H1 (cell line): ENCODE results near the gene RARA. TPM values are rescaled to one million over a fixed set of nuclear protein-coding genes. Genes with fewer than 3 reads are reported as not detected.

Experiments
- CTCF ChIA-PET: fragments of 300-600 bp; sonication (Branson Sonifier 250); formaldehyde crosslinking; loops from one replicate; lab custom pipeline; 2021; ENCODE audit not compliant: partially characterized antibody; lab: Charles Lee
- POLR2A ChIA-PET: fragments of 300-600 bp; sonication (Branson Sonifier 250); formaldehyde crosslinking; loops from one replicate; lab custom pipeline; 2021; ENCODE audit warnings: inconsistent platforms; ENCODE audit not compliant: partially characterized antibody; lab: Charles Lee
- DNase-seq, 2 experiments: peaks; one replicate each; pipeline versions ENCODE4 v3.0.0 to v3.0.0-alpha.2; 2010 to 2022; ENCODE audit warnings: low spot score in 2 of 2, low read depth in 1 of 2, mixed read lengths in 1 of 2
- FAIRE-seq: peaks from 2 replicates; lab custom pipeline; 2011; peaks lifted over from hg19 to GRCh38; lab: Jason Lieb, UNC
- H2AFZ ChIP-seq: 2 replicates; pipeline ENCODE4 v1.8.1; 2012; ENCODE audit warnings: low read length, inconsistent platforms
- H2AK5ac ChIP-seq: 2 replicates; pipeline ENCODE4 v1.6.1; 2013; ENCODE audit warnings: low read depth, low read length
- H2BK120ac ChIP-seq: replicated peaks from 2 replicates; pipeline ENCODE3; 2013; ENCODE audit warnings: low read depth, low read length, inconsistent platforms
- H2BK12ac ChIP-seq: 2 replicates; pipeline ENCODE4 v1.6.1; 2013; ENCODE audit warnings: low read depth, low read length
- H2BK15ac ChIP-seq: 2 replicates; pipeline ENCODE4 v1.6.1; 2013; ENCODE audit warnings: low read length
- H2BK20ac ChIP-seq: 2 replicates; pipeline ENCODE4 v1.6.1; 2013; ENCODE audit warnings: low read length
- H2BK5ac ChIP-seq: 2 replicates; pipeline ENCODE4 v1.6.1; 2013; ENCODE audit warnings: low read depth, low read length
- H3K14ac ChIP-seq: 2 replicates; pipeline ENCODE4 v1.6.1; 2013; ENCODE audit warnings: inconsistent platforms; ENCODE audit not compliant: insufficient read length
- H3K18ac ChIP-seq: 2 replicates; pipeline ENCODE4 v1.6.1; 2013; ENCODE audit warnings: low read length; ENCODE audit errors: extremely low read depth
- H3K23ac ChIP-seq: 2 replicates; pipeline ENCODE4 v1.6.1; 2013; ENCODE audit warnings: inconsistent platforms; ENCODE audit not compliant: insufficient read length
- H3K23me2 ChIP-seq: 2 replicates; pipeline ENCODE4 v1.6.1; 2013; ENCODE audit warnings: low read depth, low read length
- H3K27ac ChIP-seq: 2 replicates; pipeline ENCODE4 v1.6.1; 2011; ENCODE audit warnings: low read depth, low read length, inconsistent platforms
- H3K27me3 ChIP-seq, 4 experiments: replicated peaks in 1 of 4; 1 replicate in 1 of 4; 2 replicates in 3 of 4; pipeline versions ENCODE4 v1.6.1 to v1.8.1; 2011 to 2013; ENCODE audit warnings: low read length in 3 of 4, mild to moderate bottlenecking in 3 of 4, inconsistent platforms in 2 of 4, mixed read lengths in 2 of 4, moderate library complexity in 1 of 4; ENCODE audit not compliant: control insufficient read depth in 3 of 4, insufficient read depth in 3 of 4; ENCODE audit errors: extremely low read depth in 1 of 4
- H3K36me3 ChIP-seq, 4 experiments: 2 replicates each; pipeline versions ENCODE4 v1.6.1 to v1.8.1; 2011 to 2013; ENCODE audit warnings: mild to moderate bottlenecking in 4 of 4, low read length in 3 of 4, moderate library complexity in 2 of 4, control low read depth in 1 of 4, inconsistent platforms in 1 of 4; ENCODE audit not compliant: insufficient read depth in 4 of 4, control insufficient read depth in 2 of 4
- H3K4ac ChIP-seq: replicated peaks from 2 replicates; pipeline ENCODE3; 2013; ENCODE audit warnings: low read length, low read depth, mixed read lengths, inconsistent platforms; ENCODE audit not compliant: insufficient read length
- H3K4me1 ChIP-seq, 4 experiments: replicated peaks in 1 of 4; 1 replicate in 1 of 4; 2 replicates in 3 of 4; pipeline versions ENCODE4 v1.6.1 to v1.8.1; 2011 to 2013; ENCODE audit warnings: low read length in 3 of 4, inconsistent platforms in 2 of 4, mixed read lengths in 1 of 4; ENCODE audit not compliant: insufficient read depth in 4 of 4, control insufficient read depth in 3 of 4
- H3K4me2 ChIP-seq, 2 experiments: 2 replicates each; pipeline versions ENCODE4 v1.6.1 to v1.8.1; 2011 to 2013; ENCODE audit warnings: low read depth in 2 of 2, low read length in 2 of 2, control low read depth in 1 of 2, inconsistent platforms in 1 of 2, mild to moderate bottlenecking in 1 of 2; ENCODE audit not compliant: insufficient read depth in 1 of 2
- H3K4me3 ChIP-seq, 4 experiments: fragments of 200-600, 300-600 bp in 1 of 4; sonication (generic), shearing (Covaris generic), sonication (Bioruptor Twin) in 1 of 4; 2 replicates each; pipeline versions ENCODE4 v1.5.1 to v1.8.1; 2011 to 2016; ENCODE audit warnings: low read length in 4 of 4, low read depth in 3 of 4, control low read depth in 2 of 4, inconsistent platforms in 2 of 4, mild to moderate bottlenecking in 2 of 4, mixed read lengths in 1 of 4, moderate library complexity in 1 of 4; ENCODE audit not compliant: insufficient read depth in 2 of 4; ENCODE audit errors: extremely low read depth in 1 of 4
- H3K56ac ChIP-seq: replicated peaks from 2 replicates; pipeline ENCODE3; 2013; ENCODE audit warnings: low read depth, mild to moderate bottlenecking, mixed read lengths, low read length, inconsistent platforms; ENCODE audit not compliant: insufficient read length
- H3K79me1 ChIP-seq: 2 replicates; pipeline ENCODE4 v1.6.1; 2013; ENCODE audit warnings: low read depth, low read length, control low read depth
- H3K79me2 ChIP-seq, 2 experiments: 2 replicates each; pipeline versions ENCODE4 v1.6.1 to v1.8.1; 2012 to 2013; ENCODE audit warnings: low read length in 2 of 2, mild to moderate bottlenecking in 2 of 2, inconsistent platforms in 1 of 2; ENCODE audit not compliant: insufficient read depth in 2 of 2, control insufficient read depth in 1 of 2
- H3K9ac ChIP-seq, 4 experiments: replicated peaks in 1 of 4; 1 replicate in 1 of 4; 2 replicates in 3 of 4; pipeline versions ENCODE4 v1.6.1 to v1.8.1; 2011 to 2013; ENCODE audit warnings: low read depth in 3 of 4, low read length in 3 of 4, control low read depth in 2 of 4, mild to moderate bottlenecking in 2 of 4, moderate library complexity in 2 of 4, inconsistent platforms in 1 of 4; ENCODE audit errors: extremely low read depth in 1 of 4
- H3K9me3 ChIP-seq, 2 experiments: 2 replicates each; pipeline versions ENCODE4 v1.6.1 to v1.8.1; 2012 to 2013; ENCODE audit warnings: mild to moderate bottlenecking in 2 of 2, moderate library complexity in 2 of 2, control low read depth in 1 of 2, inconsistent platforms in 1 of 2, low read depth in 1 of 2, low read length in 1 of 2, mixed read lengths in 1 of 2; ENCODE audit not compliant: insufficient read depth in 2 of 2
- H4K20me1 ChIP-seq, 2 experiments: replicated peaks in 1 of 2; 2 replicates each; pipeline versions ENCODE3 to v1.8.1; 2011 to 2013; ENCODE audit warnings: inconsistent platforms in 2 of 2, low read length in 2 of 2, mild to moderate bottlenecking in 1 of 2; ENCODE audit not compliant: insufficient read depth in 2 of 2, control insufficient read depth in 1 of 2
- H4K5ac ChIP-seq: 2 replicates; pipeline ENCODE4 v1.6.1; 2013; ENCODE audit warnings: low read length, low read depth, mixed read lengths, inconsistent platforms; ENCODE audit not compliant: insufficient read length
- H4K8ac ChIP-seq: 2 replicates; pipeline ENCODE4 v1.8.0; 2013; ENCODE audit warnings: mild to moderate bottlenecking, moderate library complexity, low read length, inconsistent platforms; ENCODE audit not compliant: insufficient read depth; ENCODE audit errors: extremely low read depth
- H4K91ac ChIP-seq: replicated peaks from 2 replicates; pipeline ENCODE3; 2013; ENCODE audit warnings: low read length, mixed read lengths, inconsistent platforms; ENCODE audit not compliant: insufficient read length
- CHD1 ChIP-seq: IDR thresholded peaks from 2 replicates; pipeline ENCODE4 v1.6.1; 2012; ENCODE audit warnings: low read depth, low read length, improper control_type of control experiment
- EZH2 ChIP-seq: fragments of 200-600 bp; sonication (generic); IDR thresholded peaks from 2 replicates; pipeline ENCODE4 v1.7.1; 2012; ENCODE audit warnings: low read depth, mild to moderate bottlenecking, moderate library complexity, low read length, inconsistent platforms; ENCODE audit not compliant: severe bottlenecking
- KDM5A ChIP-seq: fragments of 200-600 bp; IDR thresholded peaks from 2 replicates; pipeline ENCODE4 v1.7.1; 2012; ENCODE audit warnings: mild to moderate bottlenecking, low read length, inconsistent platforms, mixed read lengths
- MAFK ChIP-seq: IDR thresholded peaks from 2 replicates; pipeline ENCODE4 v1.6.1; 2012; ENCODE audit warnings: low read depth, mild to moderate bottlenecking, improper control_type of control experiment, low read length
- SUZ12 ChIP-seq: fragments of 200-600 bp; sonication (generic); IDR thresholded peaks from 2 replicates; pipeline ENCODE4 v1.6.1; 2012; ENCODE audit warnings: mild to moderate bottlenecking, inconsistent platforms, low read length, moderate library complexity, mixed read lengths
- TAF7 ChIP-seq: optimal IDR thresholded peaks from 2 replicates; pipeline ENCODE3; 2011; ENCODE audit warnings: low read depth, mild to moderate bottlenecking, inconsistent platforms, low read length, moderate library complexity, borderline replicate concordance
- WGBS, 2 experiments: shearing (Covaris generic) in 1 of 2; methylation state at CpG; one replicate each; pipeline versions ENCODE4 v1.1.6 to v1.1.7; 2013 to 2015; ENCODE audit warnings: low lambda C conversion rate in 2 of 2, mixed read lengths in 2 of 2, inconsistent platforms in 1 of 2, low coverage in 1 of 2, missing lambda C conversion rate in 1 of 2; ENCODE audit not compliant: insufficient replicate concordance in 2 of 2, insufficient coverage in 1 of 2, insufficient read length in 1 of 2; ENCODE audit errors: extremely low coverage in 1 of 2, missing lambda C conversion rate in 1 of 2; 5-methylcytosine and 5-hydroxymethylcytosine counted together
- polyA plus RNA-seq, 7 experiments: library from polyadenylated mRNA; depleted of rRNA in 3 of 7; stranded (reverse) in 5 of 7; unstranded in 2 of 7; fragments of >200 nt in 5 of 7; fragments of 200-250 nt in 2 of 7; gene quantifications; 1 replicate in 5 of 7; 2 replicates in 1 of 7; 4 replicates in 1 of 7; pipeline versions ENCODE4 v1.2.1 to v1.2.3, GENCODE V29; 2011 to 2013; ENCODE audit warnings: missing spikeins in 2 of 7, mixed read lengths in 2 of 7
- total RNA-seq: library from RNA; stranded (reverse); fragmentation: NEBNext Ultra II Directional; extraction: Animal tissue kit (Norgen Biotek cat#: 25700); gene quantifications from 2 replicates; pipeline ENCODE4 v1.2.1, GENCODE V29; 2021
- TF ChIP-seq, protein P1 (sequence below): IDR thresholded peaks from 2 replicates; pipeline ENCODE4 v1.6.1; 2012; ENCODE audit warnings: inconsistent platforms

Gene RARA
- total and polyA plus RNA-seq, 2 of the 8 experiments (the other 6 are each of a cell fraction or from before 2014, with no cell fraction given), result 4.4 to 16.5 TPM

DNA sequence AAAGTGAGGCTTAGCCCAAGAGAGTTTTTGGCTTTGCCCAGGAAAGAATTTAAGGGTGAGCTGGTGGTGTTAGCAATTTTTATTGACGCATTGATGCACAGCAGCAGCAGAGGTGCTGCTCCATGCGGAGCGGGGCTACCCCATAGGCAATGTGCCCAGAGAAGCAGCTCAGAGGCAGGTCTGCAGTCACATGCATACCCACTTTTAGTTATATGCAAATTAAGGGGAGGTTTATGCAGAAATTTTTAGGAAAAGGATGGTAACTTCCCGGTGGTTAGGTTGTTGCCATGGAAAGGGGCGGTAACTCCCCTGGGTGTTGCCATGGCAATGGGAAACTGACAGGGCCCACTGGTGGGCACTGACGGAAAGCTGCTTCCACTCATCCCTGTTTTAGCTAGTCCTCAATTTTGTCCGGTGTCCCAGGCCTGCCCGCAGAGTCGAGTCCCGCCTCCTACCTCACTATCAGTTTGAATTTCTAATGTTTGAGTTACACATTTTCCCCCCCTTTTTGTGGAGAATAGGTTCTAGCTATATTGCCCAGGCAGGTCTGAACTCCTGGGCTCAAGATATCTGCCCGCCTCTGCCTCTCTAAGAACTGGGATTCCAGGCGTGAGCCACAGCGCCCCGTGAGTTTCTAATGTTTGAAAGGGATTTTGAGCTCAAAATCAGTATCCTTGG, 66.0 kb downstream of the RARA start:
- H4K91ac ChIP-seq, result no peak overlapping the region
- H4K8ac ChIP-seq, result no peak overlapping the region; the same call in 1 of the 2 replicates
- no peak overlapping the region for H3K4me3 ChIP-seq
- no peak overlapping the region for H3K23ac ChIP-seq
- H3K14ac ChIP-seq, result no peak overlapping the region
- no peak overlapping the region for H2BK120ac ChIP-seq
- H3K27me3 ChIP-seq, result no peaks in the 10 kb centered on the region
- no peaks in the 10 kb centered on the region for H3K79me1 ChIP-seq
- peaks cover 0 to 6% (median 4%) of the 10 kb centered on the region in 4 experiments; a peak in 3 of 7 replicates for H3K4me1 ChIP-seq
- no peak overlapping the region for H2BK15ac ChIP-seq
- H3K27ac ChIP-seq, result no peak overlapping the region
- H2AFZ ChIP-seq, result no peak overlapping the region
- no peaks in the 10 kb centered on the region for H3K23me2 ChIP-seq
- H2BK12ac ChIP-seq, result no peak overlapping the region
- H3K18ac ChIP-seq, result no peak overlapping the region
- ChIA-PET CTCF (interaction anchor here (0.7 to 3.9 kb wide), 11 partner anchors 9 to 101 kb away, joined by 3 to 28 read pairs (median 4); partner anchors contain the start of gene GJD3), POLR2A (interaction anchor here (0.6 to 2.8 kb wide), 5 partner anchors 11 to 72 kb away, joined by 3 to 8 read pairs (median 4); no protein-coding TSS in a partner anchor)
- no peak overlapping the region for H3K9ac ChIP-seq
- H3K79me2 ChIP-seq, result no peaks in the 10 kb centered on the region
- no peak overlapping the region for H2BK5ac ChIP-seq
- no peak overlapping the region for H3K4me2 ChIP-seq
- H4K20me1 ChIP-seq, result no peaks in the 10 kb centered on the region
- no peak overlapping the region for H3K4ac ChIP-seq
- no peak overlapping the region for H3K56ac ChIP-seq
- no peak overlapping the region for H4K5ac ChIP-seq
- 85% methylated on average over 14 of the region's 14 CpGs; no CpG with 5 or more reads in 1 of the 2 experiments for WGBS, 2 experiments
- TF ChIP-seq TAF7 (no peak), EZH2 (no peak), CHD1 (no peak), SUZ12 (no peak), MAFK (no peak), KDM5A (no peak)
- TF ChIP-seq, protein P1, sequence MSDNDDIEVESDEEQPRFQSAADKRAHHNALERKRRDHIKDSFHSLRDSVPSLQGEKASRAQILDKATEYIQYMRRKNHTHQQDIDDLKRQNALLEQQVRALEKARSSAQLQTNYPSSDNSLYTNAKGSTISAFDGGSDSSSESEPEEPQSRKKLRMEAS, result no peak
- no peak overlapping the region for H2BK20ac ChIP-seq
- no peaks in the 10 kb centered on the region for H3K36me3 ChIP-seq
- H3K9me3 ChIP-seq, result peaks cover 0 to 2% of the 10 kb centered on the region in 2 experiments; a peak in 1 of 4 replicates
- no peak overlapping the region for H2AK5ac ChIP-seq
- no peak for FAIRE-seq
- DNase-seq, result no peak
